ENCODE data around the gene PTN. TPM values are rescaled to one million over a fixed set of nuclear protein-coding genes. Genes with fewer than 3 reads are reported as not detected.
"Not testable (repeated sequence)": the region's sequence is repeated elsewhere in the genome, so short reads cannot be mapped to it uniquely, and the experiment has no call there.

PTN gene
- total and polyA plus RNA-seq, 7 donors = 4.4 to 52.3 (median 35.5) TPM; not detected in 1

DNA sequence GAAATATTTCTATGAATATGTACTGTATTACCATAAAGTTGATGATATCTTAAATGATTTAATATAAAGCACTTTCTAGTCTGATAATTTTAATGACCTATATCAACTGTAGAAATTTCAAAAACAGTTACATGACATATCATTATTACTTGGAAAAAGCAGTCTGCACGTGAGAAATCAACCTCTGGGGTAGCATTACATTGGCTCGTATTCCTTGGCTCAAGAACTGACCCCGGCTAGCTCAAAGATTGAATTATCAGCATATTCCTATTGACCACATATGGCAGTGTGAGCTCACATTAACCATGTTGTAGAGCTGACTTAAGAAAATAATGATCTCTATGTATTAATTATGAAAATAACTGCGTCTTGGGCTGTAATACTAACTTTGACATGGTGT is 139.3 kb downstream of the PTN start:
- Histone ChIP-seq H3K27me3 (no peaks in the 10 kb centered on the region), H3K36me3 (no peaks in the 10 kb centered on the region), H3K4me1 (no peaks in the 10 kb centered on the region), H3K4me3 (no peak overlapping the region), H3K9me3 (no peaks in the 10 kb centered on the region), H3K27ac (no peak overlapping the region)
- intact Hi-C loops (cut with DNase I) = loop anchor here (5.0 kb wide), 1 partner anchor 1302 kb away; no protein-coding TSS in a partner anchor
- 75 to 78% methylated on average over 4 of the region's 4 CpGs for WGBS, 2 donors
- no peak for DNase-seq
- no peak for TF ChIP-seq POLR2A (IDR thresholded peaks at IDR 0.05)

DNA sequence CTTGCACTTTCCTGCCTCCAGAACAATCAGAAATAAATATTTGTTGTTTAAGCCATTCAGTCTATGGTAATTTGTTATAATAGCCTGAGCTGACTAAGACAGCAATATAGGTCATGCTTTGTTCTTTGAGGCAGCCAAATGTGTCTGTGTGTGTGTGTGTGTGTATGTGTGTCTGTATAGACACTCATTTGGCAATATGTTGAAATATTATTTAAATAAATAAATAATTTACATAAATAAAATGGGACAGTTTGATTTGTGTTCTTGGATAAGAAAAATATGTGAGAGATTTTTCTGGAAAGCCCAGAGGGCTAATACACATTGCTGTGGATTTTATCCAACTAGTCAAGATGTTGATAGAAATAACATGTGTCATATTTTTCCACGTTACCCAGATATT is 140.2 kb downstream of the PTN start:
- intact Hi-C loops (cut with DNase I) = loop anchor here (5.0 kb wide), 1 partner anchor 1301 kb away; no protein-coding TSS in a partner anchor
- Histone ChIP-seq H3K36me3 (no peaks in the 10 kb centered on the region), H3K4me3 (no peak overlapping the region), H3K27me3 (no peaks in the 10 kb centered on the region), H3K9me3 (no peaks in the 10 kb centered on the region), H3K4me1 (no peaks in the 10 kb centered on the region), H3K27ac (no peak overlapping the region)
- TF ChIP-seq, protein P1, sequence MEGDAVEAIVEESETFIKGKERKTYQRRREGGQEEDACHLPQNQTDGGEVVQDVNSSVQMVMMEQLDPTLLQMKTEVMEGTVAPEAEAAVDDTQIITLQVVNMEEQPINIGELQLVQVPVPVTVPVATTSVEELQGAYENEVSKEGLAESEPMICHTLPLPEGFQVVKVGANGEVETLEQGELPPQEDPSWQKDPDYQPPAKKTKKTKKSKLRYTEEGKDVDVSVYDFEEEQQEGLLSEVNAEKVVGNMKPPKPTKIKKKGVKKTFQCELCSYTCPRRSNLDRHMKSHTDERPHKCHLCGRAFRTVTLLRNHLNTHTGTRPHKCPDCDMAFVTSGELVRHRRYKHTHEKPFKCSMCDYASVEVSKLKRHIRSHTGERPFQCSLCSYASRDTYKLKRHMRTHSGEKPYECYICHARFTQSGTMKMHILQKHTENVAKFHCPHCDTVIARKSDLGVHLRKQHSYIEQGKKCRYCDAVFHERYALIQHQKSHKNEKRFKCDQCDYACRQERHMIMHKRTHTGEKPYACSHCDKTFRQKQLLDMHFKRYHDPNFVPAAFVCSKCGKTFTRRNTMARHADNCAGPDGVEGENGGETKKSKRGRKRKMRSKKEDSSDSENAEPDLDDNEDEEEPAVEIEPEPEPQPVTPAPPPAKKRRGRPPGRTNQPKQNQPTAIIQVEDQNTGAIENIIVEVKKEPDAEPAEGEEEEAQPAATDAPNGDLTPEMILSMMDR (IDR thresholded peaks at IDR 0.05) = no peak
- no peak for TF ChIP-seq POLR2A (IDR thresholded peaks at IDR 0.05)
- no peak for TF ChIP-seq EP300 (IDR thresholded peaks at IDR 0.05)
- no peak for TF ChIP-seq POLR2AphosphoS5 (IDR thresholded peaks at IDR 0.05)
- WGBS, 2 donors = 35 to 57% methylated on average over 1 of the region's 1 CpG
- no peak for DNase-seq

GRCh38 chr7:137196648-137197047 is 146.9 kb downstream of the PTN start:
- H3K27me3 ChIP-seq = no peaks in the 10 kb centered on the region
- intact Hi-C loops (cut with DNase I) = no loop called here
- WGBS, 2 donors = 68 to 80% methylated on average over 1 of the region's 1 CpG
- no peaks in the 10 kb centered on the region for H3K4me1 ChIP-seq
- DNase-seq = no peak
- H3K36me3 ChIP-seq = no peaks in the 10 kb centered on the region
- TF ChIP-seq, protein P1 (IDR thresholded peaks at IDR 0.05) = no peak
- TF ChIP-seq POLR2A (IDR thresholded peaks at IDR 0.05) = no peak
- no peak for TF ChIP-seq EP300 (IDR thresholded peaks at IDR 0.05)
- H3K27ac ChIP-seq = no peak overlapping the region
- no peaks in the 10 kb centered on the region for H3K9me3 ChIP-seq
- H3K4me3 ChIP-seq = no peak overlapping the region

DNA sequence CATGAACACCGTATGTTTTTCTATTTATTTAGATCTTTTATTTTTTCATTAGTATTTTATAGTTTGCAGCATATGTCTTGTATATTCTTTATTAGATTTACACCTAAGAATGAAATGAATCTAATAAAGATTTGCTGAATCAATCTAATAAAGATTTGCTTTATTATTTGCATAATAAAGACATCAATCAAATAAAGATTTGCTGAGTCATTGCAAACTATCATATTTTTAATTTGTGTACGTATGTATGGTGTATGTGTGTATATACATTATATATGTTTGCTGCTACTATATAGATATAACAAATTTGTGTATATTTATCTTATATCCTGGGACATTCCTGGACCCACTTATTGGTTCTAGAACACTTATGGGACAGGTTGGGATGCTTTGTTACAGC is 147.5 kb downstream of the PTN start:
- H3K4me1 ChIP-seq = no peaks in the 10 kb centered on the region
- DNase-seq = no peak
- no peak overlapping the region for H3K4me3 ChIP-seq
- no peaks in the 10 kb centered on the region for H3K36me3 ChIP-seq
- no peaks in the 10 kb centered on the region for H3K27me3 ChIP-seq
- H3K9me3 ChIP-seq = no peaks in the 10 kb centered on the region
- WGBS, 2 donors = 78 to 85% methylated on average over 2 of the region's 2 CpGs
- H3K27ac ChIP-seq = no peak overlapping the region
- intact Hi-C loops (cut with DNase I) = no loop called here
- TF ChIP-seq POLR2AphosphoS5 (IDR thresholded peaks at IDR 0.05) (no peak), EP300 (IDR thresholded peaks at IDR 0.05) (no peak), POLR2A (IDR thresholded peaks at IDR 0.05) (no peak)
- TF ChIP-seq, protein P1 (IDR thresholded peaks at IDR 0.05) = no peak

GRCh38 chr7:137181619-137182018 is 161.9 kb downstream of the PTN start:
- H3K36me3 ChIP-seq; H3K4me1 ChIP-seq; H3K27me3 ChIP-seq; DNase-seq; H3K9me3 ChIP-seq; H3K4me3 ChIP-seq; H3K27ac ChIP-seq; intact Hi-C loops (cut with DNase I): not testable (repeated sequence)
- 86 to 91% methylated on average over 24 of the region's 25 CpGs for WGBS, 2 donors

Small RNA genes within 50 kb of the gene (small RNA-seq; reads per million reads assigned to genes)
- gene RF00136 = 0.29 to 0.66 (median 0.32) reads per million in 3 donors
